AG10803 (cell line): ENCODE data around the gene LRPAP1.

ENCODE experiments used
- DNase-seq: peaks from one replicate; pipeline ENCODE4 v3.0.0; 2010; ENCODE audit warnings: low read depth
- H3K4me3 ChIP-seq: 2 replicates; pipeline ENCODE4 v1.5.1; 2011; ENCODE audit warnings: mild to moderate bottlenecking, low read length, control low read depth
- CTCF ChIP-seq: conservative IDR thresholded peaks from 2 replicates; pipeline ENCODE4 v1.5.1; 2011; ENCODE audit warnings: mild to moderate bottlenecking, low read length, control low read depth, inconsistent platforms

Gene LRPAP1

GRCh38 chr4:3467601-3468031, 64.6 kb downstream of the LRPAP1 start:
- no peak for DNase-seq
- TF ChIP-seq CTCF: no peak
- H3K4me3 ChIP-seq: no peak overlapping the region

- no peak for TF ChIP-seq CTCF
- no peak for DNase-seq
- no peak overlapping the region for H3K4me3 ChIP-seq
Observed at GRCh38 chr4:3466691-3467600, 65.3 kb downstream of the LRPAP1 start.

GRCh38 chr4:3465698-3466671, 66.2 kb downstream of the LRPAP1 start:
- TF ChIP-seq CTCF: peak; percentile 27; the same call in 1 of the 2 replicates
- DNase-seq: no peak

GRCh38 chr4:3464911-3465697, 67.1 kb downstream of the LRPAP1 start:
- no peak for TF ChIP-seq CTCF
- H3K4me3 ChIP-seq: no peak overlapping the region
- no peak for DNase-seq

More at GRCh38 chr4:3465698-3466671, 66.2 kb downstream of the LRPAP1 start:
- H3K4me3 ChIP-seq: no peak overlapping the region

GRCh38 chr4:3464349-3464905, 67.8 kb downstream of the LRPAP1 start:
- H3K4me3 ChIP-seq: no peak overlapping the region

More at GRCh38 chr4:3464349-3464905, 67.8 kb downstream of the LRPAP1 start:
- DNase-seq: no peak
- TF ChIP-seq CTCF: no peak
